Lower lobe of right lung (tissue), 2 donors: ENCODE measurements around the gene HCN2. TPM values are rescaled to one million over a fixed set of nuclear protein-coding genes. Genes with fewer than 3 reads are reported as not detected.

Experiments
- ATAC-seq, 2 donors: fragments of 200-7000 bp; cut with Tn5 transposase; one replicate each; pipeline ENCODE4 v1.9.1; 2020 to 2022; ENCODE audit warnings: mild to moderate bottlenecking in 2 of 2, moderate library complexity in 2 of 2
- DNase-seq: peaks from one replicate; pipeline ENCODE4 v3.0.0-alpha.2; 2020
- H3K27ac ChIP-seq: fragments of 200-600 bp; one replicate; pipeline ENCODE4 v1.8.0; 2022
- H3K27me3 ChIP-seq: fragments of 200-600 bp; one replicate; pipeline ENCODE4 v1.8.0; 2022; ENCODE audit warnings: low read depth
- H3K36me3 ChIP-seq: fragments of 200-600 bp; one replicate; pipeline ENCODE4 v1.8.0; 2022; ENCODE audit warnings: mild to moderate bottlenecking
- H3K4me1 ChIP-seq: fragments of 200-600 bp; one replicate; pipeline ENCODE4 v1.8.0; 2022
- H3K4me3 ChIP-seq: fragments of 200-600 bp; one replicate; pipeline ENCODE4 v1.8.0; 2022; ENCODE audit warnings: mild to moderate bottlenecking
- H3K9me3 ChIP-seq: fragments of 200-600 bp; one replicate; pipeline ENCODE4 v1.8.0; 2022
- CTCF ChIP-seq: fragments of 200-600 bp; IDR thresholded peaks from one replicate; pipeline ENCODE4 v1.8.0; 2022; ENCODE audit warnings: antibody characterized with exemption, mild to moderate bottlenecking
- intact Hi-C: fragments of 100-400 bp; cut with DNase I; formaldehyde crosslinking; loops from one replicate; pipeline ENCODE4 v1.11.0; 2022
- total RNA-seq: library from RNA; stranded (reverse); fragmentation: NEBNext Ultra II Directional; extraction: Animal tissue kit (Norgen Biotek cat#: 25700); gene quantifications from one replicate; pipeline ENCODE4 v1.2.1, GENCODE V29; 2021
- donor health status: DM: no; HTN: yes; CAD: no; lungs with severe emphysema.

The HCN2 gene
- total RNA-seq, 1 donor from 2014 or later, result 0.24 TPM

DNA sequence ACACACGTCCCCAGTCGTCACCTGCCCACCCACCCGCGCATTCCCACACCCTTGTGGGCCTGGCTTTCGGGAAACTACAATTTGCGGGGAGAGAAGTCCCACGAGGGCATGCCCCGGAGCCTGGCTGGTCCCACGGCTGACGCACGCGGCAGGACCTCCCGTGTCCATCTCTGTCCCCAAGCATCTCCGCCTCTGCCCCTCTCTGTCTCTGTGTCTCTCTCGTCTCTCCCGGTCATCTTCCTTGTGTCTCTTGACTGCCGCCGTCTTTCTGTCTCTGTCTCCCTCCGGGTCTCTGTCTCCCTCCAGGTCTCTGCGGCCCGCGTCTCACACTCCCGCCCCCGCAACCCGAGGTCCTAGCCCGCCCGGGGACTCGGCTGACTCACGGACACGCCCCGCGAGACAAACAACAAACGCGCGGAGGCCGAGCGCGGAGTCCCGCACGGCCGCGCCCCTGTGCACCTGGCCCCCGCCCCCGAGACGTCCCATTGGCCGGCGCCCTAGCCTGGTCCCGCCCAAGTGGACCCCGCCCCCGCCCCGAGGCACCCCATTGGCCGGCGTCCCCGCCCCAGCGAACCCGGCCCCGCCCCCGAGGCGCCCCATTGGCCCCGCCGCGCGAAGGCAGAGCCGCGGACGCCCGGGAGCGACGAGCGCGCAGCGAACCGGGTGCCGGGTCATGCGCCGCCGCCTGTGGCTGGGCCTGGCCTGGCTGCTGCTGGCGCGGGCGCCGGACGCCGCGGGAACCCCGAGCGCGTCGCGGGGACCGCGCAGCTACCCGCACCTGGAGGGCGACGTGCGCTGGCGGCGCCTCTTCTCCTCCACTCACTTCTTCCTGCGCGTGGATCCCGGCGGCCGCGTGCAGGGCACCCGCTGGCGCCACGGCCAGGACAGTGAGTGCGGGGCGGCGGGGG lies 49.8 kb downstream of the HCN2 start, which contains the start of gene FGF22:
Gene FGF22 (plus strand): TSS at position 627 of the 908 bp plus-strand sequence. CDS start 47 bp downstream, at position 674.
- Histone ChIP-seq H3K27ac (no peak within 1 kb of the TSS), H3K9me3 (no peaks in the 10 kb centered on the region), H3K4me3 (peak within 1 kb of the TSS; percentile 50), H3K27me3 (no peaks in the 10 kb centered on the region), H3K4me1 (peaks cover 18% of the 10 kb centered on the region), H3K36me3 (peaks cover under 1% of the 10 kb centered on the region)
- DNase-seq (peak; percentile 93), ATAC-seq (peak; percentile 94 to 95)
- no peak for TF ChIP-seq CTCF
- intact Hi-C loops, result no loop called here

DNA sequence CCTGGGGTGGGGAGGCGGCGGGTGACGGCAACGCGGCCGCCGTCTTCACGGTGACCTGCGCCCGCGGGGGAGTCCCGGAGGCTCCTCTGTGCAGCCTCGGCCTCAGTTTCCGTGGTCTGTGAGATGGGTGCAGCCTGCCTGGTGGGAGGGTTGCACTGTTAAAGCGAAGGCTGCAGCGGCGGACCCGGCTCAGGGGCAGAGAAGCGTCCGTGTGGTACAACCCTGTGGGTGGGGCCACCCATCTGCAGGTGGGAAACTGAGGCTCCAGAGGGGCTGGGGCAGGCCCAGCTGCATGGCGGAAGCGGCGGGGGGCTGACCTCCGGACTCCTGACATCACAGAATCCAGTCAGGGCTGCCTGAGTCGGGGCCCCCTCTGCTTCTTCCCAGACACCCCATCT lies 50.5 kb downstream of the HCN2 start:
- ATAC-seq (no peak), DNase-seq (no peak)
- no peak for TF ChIP-seq CTCF
- Histone ChIP-seq H3K36me3 (peaks cover 7% of the 10 kb centered on the region), H3K27ac (no peak overlapping the region), H3K4me3 (peak overlapping the region; percentile 50), H3K9me3 (no peaks in the 10 kb centered on the region), H3K27me3 (no peaks in the 10 kb centered on the region), H3K4me1 (peaks cover 13% of the 10 kb centered on the region)
- intact Hi-C loops, result no loop called here

- peaks cover 9% of the 10 kb centered on the region for H3K36me3 ChIP-seq
- DNase-seq (no peak), ATAC-seq (no peak)
- H3K4me1 ChIP-seq, result peaks cover 13% of the 10 kb centered on the region
- no peaks in the 10 kb centered on the region for H3K9me3 ChIP-seq
- intact Hi-C loops, result no loop called here
- H3K27me3 ChIP-seq, result no peaks in the 10 kb centered on the region
- no peak overlapping the region for H3K27ac ChIP-seq
- TF ChIP-seq CTCF, result no peak
- no peak overlapping the region for H3K4me3 ChIP-seq
These were observed 51.0 kb downstream of the HCN2 start for GRCh38 chr19:640606-641189.

- TF ChIP-seq CTCF, result no peak
- peaks cover 13% of the 10 kb centered on the region for H3K4me1 ChIP-seq
- no peak overlapping the region for H3K27ac ChIP-seq
- intact Hi-C loops, result no loop called here
- H3K9me3 ChIP-seq, result no peaks in the 10 kb centered on the region
- peaks cover 19% of the 10 kb centered on the region for H3K36me3 ChIP-seq
- H3K27me3 ChIP-seq, result no peaks in the 10 kb centered on the region
- no peak for ATAC-seq
- no peak overlapping the region for H3K4me3 ChIP-seq
- DNase-seq, result no peak
These were observed 52.0 kb downstream of the HCN2 start for GRCh38 chr19:641702-642101.

- Histone ChIP-seq H3K9me3 (no peaks in the 10 kb centered on the region), H3K4me1 (peaks cover 13% of the 10 kb centered on the region), H3K27me3 (no peaks in the 10 kb centered on the region), H3K4me3 (no peak overlapping the region), H3K27ac (no peak overlapping the region), H3K36me3 (peaks cover 32% of the 10 kb centered on the region)
- ATAC-seq (no peak), DNase-seq (no peak)
- intact Hi-C loops, result no loop called here
- no peak for TF ChIP-seq CTCF
These were observed 53.4 kb downstream of the HCN2 start for GRCh38 chr19:642767-643727.
